GM21360 (cell line): ENCODE results near the gene NPLOC4.

ENCODE experiments used
- ATAC-seq: cut with Tn5 transposase; IDR thresholded peaks from one replicate; pipeline ENCODE4 v1.9.1; 2021; ENCODE audit warnings: mild to moderate bottlenecking, moderate library complexity; ENCODE audit not compliant: unreplicated experiment

Gene NPLOC4

GRCh38 chr17:81664051-81664470 is 27.1 kb upstream of the NPLOC4 start:
- no peak for ATAC-seq

GRCh38 chr17:81662002-81662401 is 25.1 kb upstream of the NPLOC4 start:
- no peak for ATAC-seq

- no peak for ATAC-seq
Observed at GRCh38 chr17:81660441-81660840, 23.5 kb upstream of the NPLOC4 start.

- ATAC-seq = no peak
Observed at GRCh38 chr17:81659038-81659437, 22.1 kb upstream of the NPLOC4 start.

- ATAC-seq = no peak
Observed at GRCh38 chr17:81656835-81657234, 19.9 kb upstream of the NPLOC4 start.

- ATAC-seq = no peak
Observed at GRCh38 chr17:81656118-81656743, 19.3 kb upstream of the NPLOC4 start, which contains the start of gene PDE6G. TSS of gene PDE6G (minus strand) at chr17:81656542. CDS start at chr17:81653305, 3,237 bp downstream.

GRCh38 chr17:81655378-81656117 is 18.6 kb upstream of the NPLOC4 start:
- no peak for ATAC-seq

- no peak for ATAC-seq
Observed at GRCh38 chr17:81652906-81653771, 16.2 kb upstream of the NPLOC4 start.

- no peak for ATAC-seq
Observed at GRCh38 chr17:81651692-81652091, 14.8 kb upstream of the NPLOC4 start.

GRCh38 chr17:81650951-81651350 is 14.0 kb upstream of the NPLOC4 start:
- no peak for ATAC-seq

GRCh38 chr17:81648707-81649085 is 11.8 kb upstream of the NPLOC4 start:
- no peak for ATAC-seq

- no peak for ATAC-seq
Observed at GRCh38 chr17:81648013-81648706, 11.2 kb upstream of the NPLOC4 start.

- ATAC-seq = no peak
Observed at GRCh38 chr17:81647640-81648012, 10.7 kb upstream of the NPLOC4 start.

- no peak for ATAC-seq
Observed at GRCh38 chr17:81646869-81647600, 10.1 kb upstream of the NPLOC4 start.

GRCh38 chr17:81644976-81645952 is 8.4 kb upstream of the NPLOC4 start:
- no peak for ATAC-seq

- ATAC-seq = no peak
Observed at GRCh38 chr17:81644496-81644895, 7.6 kb upstream of the NPLOC4 start.

GRCh38 chr17:81641825-81642489 is 5.0 kb upstream of the NPLOC4 start:
- ATAC-seq = no peak

GRCh38 chr17:81640011-81640410 is 3.1 kb upstream of the NPLOC4 start:
- no peak for ATAC-seq

GRCh38 chr17:81638683-81639082 is 1.8 kb upstream of the NPLOC4 start:
- no peak for ATAC-seq
